ENCODE data around the gene RBM48. TPM values are rescaled to one million over a fixed set of nuclear protein-coding genes. Genes with fewer than 3 reads are reported as not detected.
A peak's percentile ranks its signal among the peaks of the same experiment; 100 is the strongest.

RBM48 gene
- total and polyA plus RNA-seq, 2 of the 13 experiments (the other 11 are each of a cell fraction or from before 2014, with no cell fraction given), result 7.2 to 12.2 TPM

DNA sequence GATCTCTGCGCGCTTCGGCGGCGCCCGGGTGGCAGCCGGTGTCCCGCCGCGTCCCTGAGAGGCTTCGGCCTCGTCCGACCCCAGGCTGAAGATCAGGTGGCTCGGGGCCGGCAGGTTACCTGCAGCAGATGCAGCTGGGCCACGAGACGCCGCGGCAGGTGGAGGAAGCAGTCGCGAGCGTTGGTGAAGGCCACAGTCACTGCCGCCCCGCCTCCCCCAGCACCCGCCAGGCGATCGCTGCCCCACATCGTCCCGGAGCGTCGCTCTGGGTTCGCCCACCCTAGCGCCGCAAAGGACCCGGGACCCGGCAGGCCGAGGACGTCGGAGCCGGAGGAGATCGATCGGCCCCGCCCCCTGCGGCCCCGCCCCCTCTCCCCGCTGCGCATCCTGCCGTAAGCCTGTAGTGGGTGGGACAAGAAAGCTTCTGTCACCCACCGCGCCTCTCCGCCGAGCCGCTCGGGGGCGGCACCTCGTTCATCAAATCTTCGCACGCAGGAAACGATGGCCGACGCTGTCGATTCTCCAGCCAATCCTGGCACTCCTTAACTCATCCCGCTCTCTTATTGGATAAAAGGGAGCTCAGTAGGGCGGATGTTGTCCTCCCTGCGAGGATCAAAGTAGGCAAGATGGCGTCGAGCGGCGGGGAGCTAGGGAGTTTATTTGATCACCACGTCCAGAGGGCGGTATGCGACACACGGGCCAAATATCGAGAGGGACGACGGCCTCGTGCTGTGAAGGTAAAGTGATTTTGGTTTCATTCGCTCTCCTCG lies at the start of gene RBM48, which contains the start of gene PEX1 (continued):
- TF ChIP-seq ZNF687 (CRISPR knock-in tag; IDR thresholded peaks at IDR 0.05) (peak; percentile 91), SNAI1 (CRISPR knock-in tag; IDR thresholded peaks at IDR 0.05; ENCODE audit: borderline replicate concordance) (peak; percentile 65; the same call in 1 of the 2 replicates), SP1 (IDR thresholded peaks at IDR 0.05) (no peak), SP1 (CRISPR knock-in tag; IDR thresholded peaks at IDR 0.05) (peak; percentile 88), ZBTB20 (CRISPR knock-in tag; IDR thresholded peaks at IDR 0.05; ENCODE audit: borderline replicate concordance, low read depth) (no peak), ZNF354B (CRISPR knock-in tag; IDR thresholded peaks at IDR 0.05) (no peak), NFYB (CRISPR knock-in tag; IDR thresholded peaks at IDR 0.05) (peak; percentile 93), ESRRA (CRISPR knock-in tag; IDR thresholded peaks at IDR 0.05; ENCODE audit: low read depth) (peak; percentile 17; the same call in 1 of the 2 replicates), KIAA2018 (CRISPR knock-in tag; IDR thresholded peaks at IDR 0.05; ENCODE audit: borderline replicate concordance) (no peak), PAWR (CRISPR knock-in tag; IDR thresholded peaks at IDR 0.05; ENCODE audit: borderline replicate concordance) (0 out of 2 replicates have a peak, but pooled peaks have one; percentile 18), MTA3 (CRISPR knock-in tag; IDR thresholded peaks at IDR 0.05) (no peak), ZNF546 (CRISPR knock-in tag; conservative IDR thresholded peaks at IDR 0.05) (no peak), TBP (CRISPR knock-in tag; IDR thresholded peaks at IDR 0.05) (no peak), REXO4 (CRISPR knock-in tag; IDR thresholded peaks at IDR 0.05; ENCODE audit: borderline replicate concordance) (no peak), KAT2B (IDR thresholded peaks at IDR 0.05; ENCODE audit: borderline replicate concordance, low read depth, low read length) (no peak), TFE3 (CRISPR knock-in tag; IDR thresholded peaks at IDR 0.05) (no peak; the same call in 1 of the 2 replicates)
